Gastroesophageal sphincter (tissue), 3 donors: ENCODE results near the gene WSB2.

Experiments used
- CTCF ChIP-seq, 4 experiments: fragments of 200-600 bp in 2 of 4; fragments of 450-650 bp in 2 of 4; sonication (generic) in 1 of 4; IDR thresholded peaks; one replicate each; pipeline ENCODE4 v1.5.1; 2017 to 2019; ENCODE audit warnings: antibody characterized with exemption in 4 of 4, mild to moderate bottlenecking in 2 of 4, moderate library complexity in 2 of 4
- POLR2A ChIP-seq, 2 donors: fragments of 450-650 bp; IDR thresholded peaks; one replicate each; pipeline ENCODE4 v1.6.1; 2017; ENCODE audit warnings: antibody characterized with exemption in 2 of 2, mild to moderate bottlenecking in 2 of 2, moderate library complexity in 1 of 2
- POLR2AphosphoS5 ChIP-seq: sonication (generic); formaldehyde crosslinking; IDR thresholded peaks from one replicate; pipeline ENCODE4 v1.6.1; 2017; ENCODE audit warnings: antibody characterized with exemption

- TF ChIP-seq POLR2AphosphoS5 (no peak), CTCF (IDR thresholded peaks at IDR 0.05) (no peak), POLR2A (IDR thresholded peaks at IDR 0.05) (no peak)
These were observed 2.8 kb upstream of the WSB2 start for GRCh38 chr12:118063576-118064391.
